HG03378 (cell line): ENCODE results near the gene KDELR3.

ENCODE experiments used
- ATAC-seq: cut with Tn5 transposase; IDR thresholded peaks from one replicate; pipeline ENCODE4 v1.9.1; 2021; ENCODE audit warnings: mild to moderate bottlenecking, moderate library complexity; ENCODE audit not compliant: unreplicated experiment

Gene KDELR3

DNA sequence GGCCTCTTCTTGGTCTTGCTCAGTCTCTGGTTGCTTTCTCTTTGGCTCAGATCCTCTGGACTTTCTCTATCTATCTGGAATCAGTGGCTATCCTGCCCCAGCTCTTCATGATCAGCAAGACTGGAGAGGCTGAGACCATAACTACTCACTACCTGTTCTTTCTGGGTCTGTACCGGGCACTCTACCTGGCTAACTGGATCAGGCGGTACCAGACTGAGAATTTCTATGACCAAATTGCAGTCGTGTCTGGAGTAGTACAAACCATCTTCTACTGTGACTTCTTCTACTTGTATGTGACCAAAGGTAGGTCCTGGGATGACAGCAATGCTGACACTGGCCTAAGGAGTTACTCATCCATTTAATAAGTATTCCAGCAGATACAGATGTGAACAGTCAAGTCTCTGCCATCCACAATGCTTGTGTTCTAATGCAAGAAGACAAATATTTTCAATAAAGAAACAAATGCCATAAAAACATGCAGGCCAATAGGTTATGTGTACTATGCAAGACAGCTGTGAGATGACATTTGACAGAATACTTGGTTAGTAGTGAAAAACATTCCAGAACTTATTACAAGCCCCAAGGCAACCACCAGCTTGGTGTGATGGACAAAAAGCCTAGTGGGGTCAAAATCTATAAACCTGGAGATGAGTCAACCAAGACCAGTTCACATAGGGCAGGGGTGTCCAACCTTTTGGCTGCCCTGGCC, 13.4 kb downstream of the KDELR3 start:
- no peak for ATAC-seq

DNA sequence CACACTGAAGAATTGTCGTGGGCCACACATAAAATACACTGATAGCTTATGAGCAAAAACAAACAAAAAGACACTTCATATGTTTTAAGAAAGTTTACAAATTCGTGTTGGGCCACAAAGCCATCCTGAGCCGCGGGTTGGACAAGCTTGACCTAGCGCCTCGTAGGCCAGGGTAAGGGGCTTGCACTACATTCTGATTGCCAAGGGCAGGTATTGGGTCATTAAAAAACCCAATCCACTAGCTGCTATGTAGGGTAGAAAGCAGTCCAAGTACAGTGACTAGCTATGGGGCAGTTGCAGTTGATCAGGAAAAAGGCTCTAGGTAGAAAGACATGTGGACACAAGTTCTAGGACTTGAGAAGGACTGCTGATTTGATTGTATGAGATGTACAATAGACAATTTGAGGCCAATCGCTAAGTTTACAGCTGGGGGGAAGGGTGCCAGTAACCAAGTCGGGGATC, 14.0 kb downstream of the KDELR3 start:
- no peak for ATAC-seq

DNA sequence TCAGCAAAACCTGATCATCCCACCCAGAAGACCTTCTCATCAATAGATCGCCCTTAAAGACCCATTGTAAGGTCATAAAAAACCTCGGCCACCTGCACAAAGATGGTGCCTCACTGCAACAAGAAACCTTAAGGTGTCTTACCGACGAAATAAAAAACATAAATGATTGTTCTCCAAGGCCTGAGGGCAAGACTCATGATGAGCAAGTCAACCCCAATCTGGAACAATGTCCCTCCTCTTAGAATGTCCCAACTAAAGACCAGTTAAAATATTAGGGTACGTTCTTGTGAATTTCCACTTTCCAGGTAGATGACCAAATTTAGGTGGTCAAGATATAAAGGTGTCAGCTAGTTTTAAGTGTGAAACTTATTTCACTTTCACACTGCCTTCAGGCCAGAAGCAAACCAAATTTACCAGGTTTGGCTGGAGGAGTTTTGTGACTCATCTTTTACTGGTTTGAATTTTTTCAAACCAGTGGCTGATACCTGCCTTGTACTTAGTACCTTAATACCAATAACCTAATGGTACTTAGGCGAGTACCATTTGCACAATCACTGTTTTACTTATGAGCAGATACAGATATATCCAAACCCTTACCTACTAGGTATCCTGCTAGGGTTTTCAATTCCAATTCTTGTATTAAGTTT, 14.9 kb downstream of the KDELR3 start:
- ATAC-seq = no peak

DNA sequence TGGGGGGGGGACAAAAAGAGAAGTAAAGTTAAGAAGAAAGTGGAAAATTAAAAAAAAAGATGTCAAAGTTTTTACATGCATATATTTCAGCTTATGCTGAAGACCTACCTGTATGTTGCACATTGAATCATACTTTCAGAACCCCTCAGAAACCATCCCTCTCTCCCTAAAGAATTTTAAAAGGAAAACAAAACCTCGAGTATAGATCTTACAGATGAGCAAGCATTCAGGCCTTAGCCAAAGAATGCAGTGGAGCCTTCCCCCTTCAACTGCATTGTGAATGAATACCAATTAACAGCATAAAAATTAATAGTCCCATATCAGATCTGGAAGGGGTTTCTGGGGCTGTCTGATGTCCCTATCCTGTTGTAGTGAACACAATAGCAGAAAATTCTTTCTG, 16.3 kb downstream of the KDELR3 start:
- no peak for ATAC-seq

DNA sequence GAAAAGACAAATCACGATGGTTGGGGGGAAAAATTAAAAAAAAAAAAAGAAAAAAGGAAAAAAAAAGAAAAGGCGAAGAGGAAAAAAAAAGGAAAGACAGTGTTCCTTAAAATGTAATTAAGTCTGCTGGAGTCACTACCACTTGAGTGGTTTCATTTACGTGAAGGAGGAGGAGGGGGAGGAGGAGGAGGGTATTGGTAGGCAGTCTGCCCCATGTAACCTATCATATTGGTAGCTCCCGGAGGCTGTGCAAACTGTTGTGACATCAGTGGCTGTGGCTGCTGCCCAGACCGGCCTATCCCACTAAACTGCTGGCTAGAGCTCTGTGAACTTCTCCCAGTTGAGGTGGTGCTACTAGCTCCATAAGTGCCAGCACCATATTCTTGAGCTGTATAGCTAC, 17.9 kb downstream of the KDELR3 start:
- ATAC-seq = no peak

DNA sequence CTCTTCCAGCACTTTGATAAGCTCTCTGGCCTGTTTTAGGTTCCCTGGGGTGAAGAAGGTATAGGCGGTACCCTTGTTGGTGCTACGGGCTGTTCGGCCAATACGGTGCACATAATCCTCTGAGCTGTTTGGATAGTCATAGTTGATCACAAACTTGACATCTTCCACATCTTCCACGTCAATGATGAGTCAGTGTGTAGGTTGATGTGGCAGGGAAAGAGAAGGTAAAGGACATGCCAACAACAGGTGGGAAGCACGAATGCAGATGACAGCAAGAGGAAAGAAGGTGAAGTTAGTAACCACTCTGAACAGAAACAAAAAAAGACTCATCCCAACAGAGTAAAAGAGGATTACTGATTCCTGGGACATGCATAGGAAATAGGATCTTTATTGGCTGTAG, 20.1 kb downstream of the KDELR3 start:
- no peak for ATAC-seq

DNA sequence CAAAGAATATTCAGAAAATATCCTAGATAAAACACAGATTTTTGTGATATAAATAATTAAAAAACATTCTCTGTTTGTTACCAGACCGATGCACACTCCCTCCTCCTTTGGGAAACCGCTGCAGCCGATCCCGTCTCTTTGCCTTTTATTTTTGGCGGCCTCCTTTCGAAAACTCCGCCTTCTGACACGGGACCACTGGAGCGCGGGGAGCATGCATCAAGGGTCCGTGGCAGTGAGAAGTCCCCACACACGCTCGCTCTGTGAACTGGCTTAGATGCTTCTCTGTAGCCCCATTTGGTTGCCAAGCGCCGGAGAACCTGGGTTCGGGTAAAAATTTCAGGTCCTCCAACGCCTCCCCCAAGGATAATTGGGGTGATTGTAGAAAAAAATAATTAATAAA, 21.2 kb downstream of the KDELR3 start:
- no peak for ATAC-seq

DNA sequence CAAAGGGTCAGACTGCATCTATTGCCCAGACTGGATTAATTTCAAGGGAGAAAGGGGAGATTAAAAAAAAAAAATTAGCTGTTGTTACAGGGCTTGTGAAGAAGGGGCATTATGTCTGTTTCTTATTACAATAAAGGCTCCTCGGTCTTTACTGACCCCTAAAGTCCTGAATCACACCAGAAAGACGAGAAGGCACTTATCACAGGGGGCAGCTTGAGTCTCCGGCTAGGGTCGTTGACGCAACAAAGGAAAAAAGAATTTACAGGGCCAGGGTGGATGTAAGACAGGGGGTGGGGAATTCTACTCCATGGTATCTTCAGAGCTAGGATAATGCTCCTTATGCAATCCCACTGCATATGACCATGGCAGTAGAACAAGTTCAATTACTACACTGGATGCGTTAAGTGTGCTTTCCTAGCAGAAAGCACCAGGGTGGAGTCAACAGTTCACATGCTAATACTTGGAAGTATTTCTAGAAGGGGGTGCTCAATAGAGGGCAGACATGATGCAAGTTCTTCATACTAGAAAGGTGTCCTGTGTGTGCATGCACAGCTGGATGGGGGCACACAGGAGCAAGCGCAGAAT, 21.8 kb downstream of the KDELR3 start:
- no peak for ATAC-seq

DNA sequence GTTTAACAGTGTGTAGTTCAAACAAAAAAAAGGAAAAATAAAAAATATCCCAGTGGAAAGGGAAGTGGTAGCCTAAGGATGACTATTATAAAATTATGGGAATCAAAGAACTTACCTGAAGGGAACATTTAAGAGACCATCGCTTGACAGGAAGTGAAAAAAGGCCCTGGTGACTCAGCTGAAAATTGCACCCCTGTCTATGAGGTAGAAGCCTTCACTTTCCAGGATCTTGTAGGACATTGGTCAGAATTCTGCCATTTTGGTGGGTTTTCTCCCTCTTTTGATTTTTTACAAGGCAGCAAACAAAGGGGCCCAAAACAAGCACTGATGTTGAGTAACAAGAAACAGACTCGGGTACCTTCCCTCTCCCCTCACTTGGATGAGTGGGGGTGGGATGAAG, 22.6 kb downstream of the KDELR3 start:
- no peak for ATAC-seq

DNA sequence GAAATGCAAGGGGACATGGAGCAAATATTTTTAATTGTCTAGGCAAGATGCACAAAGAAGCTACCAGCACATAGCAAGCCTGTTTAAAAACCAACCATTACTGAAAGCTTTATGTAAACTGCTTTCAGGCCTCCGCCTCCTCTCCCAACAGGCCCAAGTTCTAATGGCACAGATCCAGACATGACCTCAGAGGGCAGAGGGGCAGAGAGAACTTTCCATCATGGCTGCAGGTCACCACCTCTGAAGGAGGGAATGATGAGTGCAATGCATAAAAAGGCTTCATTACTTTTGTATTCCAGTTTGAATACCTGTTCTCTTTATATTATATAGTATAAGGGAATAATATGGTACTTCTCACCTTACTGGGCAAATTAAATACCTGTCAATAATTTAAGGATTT, 23.0 kb downstream of the KDELR3 start:
- ATAC-seq = no peak

DNA sequence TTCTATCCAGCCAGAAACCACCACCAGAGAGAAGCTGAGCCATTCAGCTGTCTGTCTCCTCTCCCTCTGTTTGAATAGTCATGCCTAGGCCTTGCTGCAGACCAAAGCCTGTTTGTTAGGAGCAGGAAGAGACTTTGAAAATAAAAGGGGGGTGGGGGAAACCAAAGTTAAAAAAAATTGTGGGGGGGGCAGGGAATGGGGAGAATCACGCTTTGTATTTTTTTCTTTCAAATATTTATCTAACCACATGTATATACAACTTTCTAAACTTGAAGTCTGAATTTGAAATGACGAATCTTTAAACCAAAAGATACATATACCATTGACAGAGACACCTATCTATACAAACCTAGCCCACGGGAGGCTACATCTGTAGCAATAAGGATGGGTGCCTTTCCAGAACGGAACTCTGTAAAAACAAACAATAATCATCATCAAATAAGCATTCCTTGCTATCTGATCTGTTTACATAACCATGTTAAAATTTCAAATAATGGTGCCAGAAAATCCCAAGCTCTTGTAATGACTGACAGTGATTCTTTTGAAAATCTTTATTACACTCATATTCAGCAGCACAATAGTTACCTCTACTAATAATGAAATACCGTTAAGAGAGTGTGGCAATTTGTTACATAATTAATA, 23.9 kb downstream of the KDELR3 start:
- no peak for ATAC-seq

DNA sequence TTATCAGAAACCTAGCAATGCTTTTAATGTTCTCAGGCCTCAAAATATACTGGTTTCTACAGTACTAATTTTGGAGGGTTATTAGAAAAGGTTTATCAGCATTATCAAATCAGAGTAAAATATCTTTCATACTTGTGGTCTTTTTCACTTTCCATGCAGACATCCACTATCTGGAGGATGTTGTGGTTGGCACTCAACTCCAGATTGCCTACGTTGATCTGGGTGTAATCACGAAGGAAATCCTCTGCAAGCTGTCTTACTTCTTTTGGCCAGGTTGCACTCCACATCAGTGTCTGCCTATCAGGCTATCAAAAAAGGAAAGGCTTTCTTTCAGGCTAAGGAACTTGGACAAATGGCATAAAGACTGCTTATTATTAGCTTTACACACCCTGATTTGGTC, 26.6 kb downstream of the KDELR3 start:
- ATAC-seq = no peak

DNA sequence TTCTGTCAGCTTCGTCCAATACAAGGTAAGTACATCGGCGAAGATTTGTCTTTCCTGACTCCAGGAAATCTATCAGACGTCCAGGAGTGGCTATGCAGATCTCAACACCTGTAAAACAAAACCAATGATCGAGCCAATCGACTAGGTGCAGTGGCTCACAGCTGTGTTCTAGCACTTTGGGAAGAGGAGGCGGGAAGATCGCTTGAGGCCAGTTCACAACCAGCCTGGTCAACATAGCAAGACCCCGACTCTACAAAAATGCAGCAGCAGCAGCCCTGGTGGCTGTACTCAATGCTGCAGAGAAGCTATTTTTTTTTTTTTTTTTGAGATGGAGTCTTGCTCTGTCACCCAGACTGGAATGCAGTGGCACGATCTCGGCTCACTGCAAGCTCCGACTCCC, 27.0 kb downstream of the KDELR3 start:
- no peak for ATAC-seq

DNA sequence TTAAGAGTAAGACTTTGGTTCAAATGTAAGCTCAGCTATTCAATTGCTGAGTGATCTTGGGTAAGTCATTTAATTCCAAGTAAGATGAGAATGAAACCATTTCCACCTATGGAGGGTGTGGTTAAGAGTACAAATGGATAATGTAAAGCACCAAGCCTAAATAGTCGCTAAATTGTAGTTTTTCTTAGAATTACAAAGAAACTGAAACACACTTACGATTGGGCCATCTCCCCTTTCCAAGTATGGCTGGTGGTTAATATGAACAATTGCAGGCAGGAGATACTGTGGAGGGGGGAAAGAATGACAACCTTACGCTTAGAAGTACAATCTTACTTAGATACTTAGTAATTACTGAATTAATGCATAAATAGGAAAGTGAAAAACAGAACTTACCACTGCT, 30.0 kb downstream of the KDELR3 start:
- ATAC-seq = no peak

DNA sequence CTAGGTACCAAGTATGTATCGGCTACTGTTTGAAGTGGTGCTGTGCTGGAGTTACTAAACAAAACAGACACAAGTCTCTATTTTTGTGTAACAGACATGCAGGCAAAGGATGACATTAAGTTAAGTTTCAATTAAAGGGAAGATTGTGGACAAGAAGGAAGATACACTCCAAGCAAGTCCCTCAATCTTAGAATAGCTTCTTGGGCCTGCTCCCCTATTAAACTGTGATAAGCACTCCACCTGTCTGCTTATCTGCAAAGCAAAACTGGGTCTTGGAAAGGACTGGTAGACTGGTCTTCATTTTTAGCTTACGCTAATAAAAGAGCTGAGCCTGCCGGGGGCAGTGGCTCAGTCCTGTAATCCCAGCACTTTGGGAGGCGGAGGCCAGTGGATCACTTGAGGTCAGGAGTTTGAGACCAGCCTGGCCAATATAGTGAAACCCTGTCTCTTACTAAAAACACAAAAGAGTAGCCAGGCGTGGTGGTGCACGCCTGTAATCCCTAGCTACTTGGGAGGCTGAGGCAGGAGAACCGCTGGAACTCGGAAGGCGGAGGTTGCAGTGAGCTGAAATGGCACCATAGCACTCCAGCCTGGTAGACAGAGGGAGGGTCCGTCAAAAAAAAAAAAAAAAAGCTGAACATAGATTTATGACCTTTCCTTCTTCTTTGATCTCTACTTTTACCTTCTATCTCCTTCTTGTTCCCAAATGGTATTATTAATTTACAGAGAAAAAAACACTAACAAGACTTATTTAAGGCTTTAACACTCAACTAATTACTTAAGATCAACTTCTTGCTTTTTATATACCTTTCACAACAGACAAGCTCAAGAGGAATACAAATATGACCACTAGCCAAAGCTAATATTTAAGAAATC, 34.1 kb downstream of the KDELR3 start:
- ATAC-seq = no peak

DNA sequence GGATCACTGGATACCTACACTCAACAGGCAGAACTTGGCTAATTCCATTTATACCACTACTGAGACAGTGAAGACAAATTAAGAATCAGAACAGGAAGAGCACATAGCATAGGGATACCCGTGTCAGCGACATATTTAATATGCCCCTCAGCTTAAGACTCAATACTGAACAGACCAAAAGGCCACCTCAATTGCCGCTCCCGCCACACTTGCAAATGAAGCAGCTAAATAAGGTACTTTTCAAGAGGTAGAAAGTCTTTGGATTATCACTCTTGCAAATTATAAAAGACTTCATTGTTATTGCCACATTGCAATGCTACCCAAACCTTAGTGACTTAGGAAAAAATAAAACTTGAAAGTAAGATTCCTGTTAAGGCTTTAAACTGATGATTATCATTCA, 35.1 kb downstream of the KDELR3 start:
- ATAC-seq = no peak

DNA sequence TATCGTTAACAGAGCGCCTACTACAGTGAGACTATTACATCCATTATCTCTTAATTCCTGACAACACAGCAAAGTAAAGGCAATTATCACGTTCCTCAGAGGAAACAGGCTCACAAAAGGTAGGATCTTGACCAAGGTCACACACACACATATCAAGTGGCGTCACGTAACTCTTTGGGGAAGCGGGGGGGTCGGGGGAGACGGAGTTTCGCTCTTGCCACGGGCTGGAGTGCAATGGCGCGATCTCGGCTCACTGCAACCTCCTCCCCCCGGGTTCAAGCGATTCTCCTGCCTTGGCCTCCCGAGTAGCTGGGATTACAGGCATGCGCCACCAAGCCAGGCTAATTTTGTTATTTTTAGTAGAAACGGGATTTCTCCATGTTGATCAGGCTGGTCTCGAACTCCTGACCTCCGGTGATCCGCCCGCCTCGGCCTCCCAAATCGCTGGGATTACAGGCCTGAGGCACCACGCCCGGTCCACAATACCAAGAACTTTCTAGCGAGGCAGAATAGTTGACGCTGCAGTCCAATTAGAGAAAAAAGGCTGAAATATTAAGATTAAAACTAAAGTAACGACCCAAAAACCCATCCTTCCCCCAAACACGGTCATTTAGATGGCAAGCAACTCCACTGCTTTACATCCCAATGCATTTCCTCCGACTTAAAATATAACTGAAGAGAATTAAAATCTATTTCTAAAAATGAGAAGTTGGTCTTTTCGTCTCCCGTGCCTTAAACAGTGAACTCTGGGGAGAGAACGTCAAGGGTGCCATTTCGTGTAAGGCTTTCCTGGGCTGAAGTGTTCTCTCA, 37.0 kb downstream of the KDELR3 start:
- ATAC-seq = no peak

DNA sequence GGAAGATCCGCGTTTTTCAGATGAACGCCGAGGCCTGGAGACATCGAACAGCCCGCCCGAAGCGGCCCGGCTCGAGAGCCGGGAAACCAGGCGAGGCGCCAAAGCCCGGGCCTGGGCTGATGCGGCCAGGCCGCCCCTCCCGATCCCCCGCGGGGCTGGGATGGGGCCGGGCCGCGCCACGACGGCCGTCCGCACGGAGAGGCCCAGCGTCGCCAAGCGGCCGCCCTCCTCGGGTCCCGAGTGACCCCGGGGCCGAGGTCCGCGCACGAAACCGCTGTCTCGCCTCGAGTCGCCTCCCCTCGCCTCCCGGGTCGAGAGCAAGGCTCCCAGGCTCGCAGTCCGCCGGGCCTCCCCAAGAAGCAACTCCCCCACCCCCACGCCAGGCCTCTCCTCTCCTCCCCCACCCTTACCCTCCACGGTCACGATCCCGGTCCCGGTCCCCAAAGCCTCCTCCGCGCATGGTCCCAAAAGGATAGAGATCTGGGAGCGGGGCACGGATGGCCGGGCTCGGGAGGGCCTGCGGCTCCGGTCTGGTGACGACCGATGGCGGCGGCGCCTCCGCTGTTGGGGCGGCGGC, 37.7 kb downstream of the KDELR3 start:
- peak; percentile 10 for ATAC-seq

DNA sequence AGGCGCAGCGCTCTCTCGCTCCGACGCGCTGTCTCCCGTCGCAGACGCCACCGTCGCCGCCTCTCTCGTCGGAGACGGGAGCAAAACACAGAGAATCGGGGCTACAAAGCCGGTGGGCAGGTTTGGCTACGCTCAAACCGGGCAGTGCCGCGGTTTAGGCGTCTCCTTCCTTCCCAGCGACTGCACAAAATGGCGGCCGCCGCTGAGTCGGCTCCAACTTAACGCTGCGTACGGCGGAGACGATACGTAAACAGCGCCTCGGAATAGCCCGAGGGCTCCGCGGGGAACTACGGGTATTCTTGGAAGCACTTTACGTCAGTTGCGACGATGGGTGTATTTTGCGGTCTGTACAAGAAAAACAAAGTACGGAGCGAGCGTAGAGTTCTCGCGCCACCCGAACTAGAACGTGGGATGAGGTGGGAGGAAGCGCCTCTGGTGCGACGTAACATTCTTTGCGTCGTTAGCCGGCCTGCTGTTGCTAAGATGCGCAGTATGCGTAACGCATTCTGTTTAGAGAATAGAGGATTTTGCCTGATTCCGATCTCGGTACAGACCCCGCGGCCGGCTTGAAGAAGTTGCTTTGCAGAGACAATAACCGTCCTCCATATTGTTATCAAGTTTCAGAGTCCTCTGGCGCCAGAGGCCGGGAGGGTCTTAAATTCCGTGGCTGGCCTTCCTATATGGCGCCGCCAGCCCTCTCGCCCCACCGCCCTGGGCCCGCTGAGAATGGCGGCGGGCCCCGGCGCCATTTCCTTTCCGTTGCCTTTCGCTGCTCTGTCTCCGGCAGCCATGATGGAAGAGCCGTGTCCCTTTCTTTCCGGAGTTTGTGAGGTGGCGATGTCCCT, 38.4 kb downstream of the KDELR3 start, which contains the start of gene DDX17:
DDX17 (minus strand) TSS at position 194 of the 845 bp plus-strand sequence.
- peak; percentile 86 for ATAC-seq
